ENCODE measurements around the gene PKHD1.

- TF ChIP-seq CTCF (IDR thresholded peaks at IDR 0.05) (no peak), POLR2AphosphoS5 (IDR thresholded peaks at IDR 0.05) (no peak), POLR2A (IDR thresholded peaks at IDR 0.05) (no peak), EP300 (IDR thresholded peaks at IDR 0.05) (no peak)
These were observed 375.5 kb downstream of the PKHD1 start for GRCh38 chr6:51711876-51712275.

Data from suprapubic skin (tissue), 4 donors.